HG03575 (cell line): ENCODE results near the gene GM2A.
"Not testable (repeated sequence)": the region's sequence is repeated elsewhere in the genome, so short reads cannot be mapped to it uniquely, and the experiment has no call there.

Source experiments
- ATAC-seq: cut with Tn5 transposase; IDR thresholded peaks from one replicate; pipeline ENCODE4 v1.9.1; 2021; ENCODE audit not compliant: unreplicated experiment, insufficient number of reproducible peaks, low FRiP score; ENCODE audit errors: extremely low read depth

The GM2A gene

DNA sequence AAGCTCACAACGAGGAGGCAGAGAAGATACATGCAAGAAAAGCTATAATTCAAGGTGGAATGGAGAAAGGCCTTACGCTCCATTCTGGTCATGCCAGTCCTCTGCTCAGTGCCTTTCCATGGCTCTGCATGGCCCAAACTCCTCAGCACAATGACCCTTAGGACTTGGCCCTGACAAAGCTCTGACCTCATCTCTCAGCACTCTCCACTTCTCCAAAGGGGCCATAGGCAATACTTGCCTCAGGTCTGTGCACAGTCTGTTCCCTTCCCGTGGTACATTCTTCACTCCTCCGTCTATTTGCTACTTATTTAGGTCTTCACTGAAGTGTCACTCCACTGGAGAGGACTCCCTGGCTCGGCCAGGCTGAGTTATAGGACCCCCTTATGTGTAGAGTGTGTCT is 25.9 kb downstream of the GM2A start:
- no peak for ATAC-seq

DNA sequence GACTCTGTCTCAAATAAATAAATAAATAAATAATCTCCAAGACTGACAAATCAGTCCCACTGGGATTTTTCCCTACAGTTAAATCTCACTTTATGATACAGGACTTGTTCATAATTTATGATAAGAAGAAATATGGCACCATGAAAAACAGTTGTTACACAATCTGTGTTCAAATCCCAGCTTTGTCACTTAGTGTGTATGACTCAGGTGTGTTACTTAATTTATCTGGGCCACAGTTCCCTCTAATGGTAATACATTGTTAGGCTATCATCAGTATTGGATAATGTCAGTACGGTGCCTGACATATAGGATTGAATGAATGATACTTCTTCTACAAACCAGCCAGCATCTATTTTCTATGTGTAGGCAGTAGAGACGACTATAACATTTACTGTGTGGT is 27.5 kb downstream of the GM2A start:
- no peak for ATAC-seq

DNA sequence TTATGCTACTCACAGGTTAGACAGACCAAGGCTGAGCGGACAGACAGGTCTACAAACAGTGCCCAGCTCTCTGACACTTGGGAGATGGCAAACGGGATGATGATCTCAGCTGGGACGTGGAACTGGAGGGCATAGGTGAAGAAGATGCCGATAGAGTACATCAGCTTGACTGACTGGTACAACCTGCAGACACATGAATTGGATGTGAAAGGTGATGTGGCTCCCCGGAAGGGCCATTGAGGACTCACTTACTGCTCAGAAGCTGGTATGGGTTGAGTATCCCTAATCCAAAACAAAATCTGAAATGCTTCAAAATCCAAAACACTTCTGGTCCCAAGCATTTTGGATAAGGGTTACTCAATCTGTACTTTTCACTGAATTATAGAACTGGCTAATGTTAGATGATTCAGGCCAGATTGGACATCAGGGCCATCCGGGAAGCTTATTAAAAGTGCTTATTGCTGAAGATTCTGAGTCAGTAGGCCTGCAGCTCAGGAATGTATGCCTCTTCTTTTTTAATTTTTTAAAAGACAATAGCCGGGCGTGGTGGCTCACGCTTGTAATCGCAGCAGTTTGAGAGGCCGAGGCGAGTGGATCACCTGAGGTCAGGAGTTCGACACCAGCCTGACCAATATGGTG is 28.1 kb downstream of the GM2A start:
- no peak for ATAC-seq

DNA sequence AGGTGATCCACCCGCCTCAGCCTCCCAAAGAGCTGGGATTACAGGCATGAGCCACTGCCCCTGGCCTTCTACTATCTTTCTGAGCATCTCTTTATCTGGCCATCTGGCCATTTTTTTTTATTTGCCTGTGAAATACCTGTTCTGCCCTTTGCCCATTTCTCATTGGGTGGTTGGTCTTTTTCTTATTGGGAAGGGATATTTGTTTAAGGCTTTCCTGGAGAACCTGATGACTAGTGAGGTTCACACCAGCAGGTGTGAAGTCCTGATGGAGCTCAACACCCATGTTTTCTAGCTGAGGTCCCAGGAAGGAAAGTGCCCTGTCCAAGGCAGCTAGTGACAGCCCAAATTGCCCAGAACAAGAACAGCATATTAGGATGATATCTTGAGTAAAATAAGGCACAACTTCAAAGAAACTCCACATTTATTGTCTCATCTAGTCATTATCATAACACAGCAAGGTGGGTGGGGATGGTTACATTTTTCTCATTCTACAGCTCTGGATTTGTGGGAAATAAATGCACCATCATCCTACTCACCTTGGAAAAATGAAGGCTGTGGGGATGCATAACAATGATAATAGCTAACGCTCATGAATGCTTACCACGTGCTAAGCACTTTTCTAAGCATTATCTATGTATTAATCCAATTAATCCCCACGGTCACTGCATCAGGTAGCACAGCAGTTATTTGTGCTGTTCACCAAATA is 30.3 kb downstream of the GM2A start:
- no peak for ATAC-seq

DNA sequence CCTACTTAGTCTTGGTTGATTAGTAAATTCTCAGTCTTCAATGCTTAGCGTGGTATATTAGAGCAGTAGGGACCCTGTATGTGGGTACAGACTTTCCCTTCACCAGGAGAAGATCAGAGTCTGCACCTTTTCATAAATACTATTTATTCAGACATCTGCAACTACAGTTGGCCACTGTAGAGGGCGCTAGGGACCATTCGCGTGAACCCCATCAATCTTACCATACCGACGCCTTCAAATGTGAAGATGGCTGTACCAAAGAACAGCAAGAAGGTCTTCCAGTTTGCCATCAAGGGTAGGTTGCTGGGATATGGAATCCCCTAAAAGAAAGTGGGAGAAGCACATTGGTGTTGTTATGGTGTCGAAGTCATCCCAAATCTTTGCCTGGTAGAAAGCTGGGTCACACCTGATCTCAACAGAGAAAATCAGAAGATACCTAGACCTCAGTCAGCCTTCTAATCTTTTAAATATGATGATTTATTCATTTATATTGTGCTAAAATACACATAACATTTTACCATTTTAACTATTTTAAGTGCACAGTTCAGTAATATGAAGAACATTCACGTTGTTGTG is 31.5 kb downstream of the GM2A start:
- ATAC-seq = no peak

DNA sequence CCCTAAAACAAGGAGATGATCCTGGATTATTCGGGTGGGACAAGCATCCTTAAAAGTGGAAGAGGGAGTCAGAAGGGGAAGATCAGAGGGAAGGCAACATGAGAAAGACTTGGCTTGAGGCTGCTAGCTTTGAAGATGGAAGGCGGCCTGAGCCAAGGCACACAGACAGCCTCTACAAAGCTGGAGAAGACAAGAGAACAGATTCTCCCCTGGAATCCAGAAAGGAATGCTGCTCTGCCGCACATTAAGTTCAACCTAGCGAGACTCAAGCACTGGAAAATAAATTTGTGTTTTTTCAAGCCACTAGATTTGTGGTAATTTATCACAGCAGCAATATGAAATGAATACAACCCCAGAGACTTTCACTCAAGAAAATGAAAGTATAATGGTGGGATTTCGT is 32.7 kb downstream of the GM2A start:
- ATAC-seq = no peak

DNA sequence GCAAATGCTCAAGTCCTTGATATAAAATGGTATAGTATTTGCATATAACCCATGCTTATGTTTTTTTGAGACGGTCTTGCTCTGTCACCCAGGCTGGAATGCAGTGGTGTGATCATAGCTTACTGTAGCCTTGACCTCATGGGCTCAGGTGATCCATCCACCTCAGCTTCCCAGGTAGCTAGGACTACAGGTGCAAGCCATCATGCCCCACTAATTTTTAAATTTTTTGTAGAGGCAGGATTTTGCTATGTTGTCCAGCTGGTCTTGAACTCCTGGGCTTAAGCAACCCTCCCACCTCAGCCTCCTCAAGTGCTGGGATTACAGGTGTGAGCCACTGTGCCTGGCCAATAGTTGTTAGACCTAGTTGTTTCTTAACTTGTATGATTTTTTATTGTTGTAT is 33.3 kb downstream of the GM2A start:
- no peak for ATAC-seq

DNA sequence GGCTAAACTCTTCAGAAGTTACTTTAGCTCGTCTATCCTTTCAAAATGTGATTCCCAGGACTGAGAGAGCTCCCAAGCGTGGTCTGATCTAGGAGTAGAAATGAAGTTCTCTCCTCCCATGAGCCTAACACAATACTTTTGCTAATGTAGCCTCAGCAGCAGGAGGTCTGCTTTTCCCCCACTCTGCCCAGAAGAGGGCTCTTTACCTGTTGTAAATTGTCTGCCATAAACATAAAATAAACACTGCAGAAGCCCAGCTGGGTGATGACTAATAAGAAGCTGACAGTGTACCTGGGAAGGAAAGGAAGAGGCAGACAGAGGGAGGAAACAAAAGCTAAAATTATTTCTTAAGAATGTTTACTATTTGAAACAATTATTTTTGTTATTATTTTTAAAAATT is 35.2 kb downstream of the GM2A start:
- ATAC-seq = no peak

DNA sequence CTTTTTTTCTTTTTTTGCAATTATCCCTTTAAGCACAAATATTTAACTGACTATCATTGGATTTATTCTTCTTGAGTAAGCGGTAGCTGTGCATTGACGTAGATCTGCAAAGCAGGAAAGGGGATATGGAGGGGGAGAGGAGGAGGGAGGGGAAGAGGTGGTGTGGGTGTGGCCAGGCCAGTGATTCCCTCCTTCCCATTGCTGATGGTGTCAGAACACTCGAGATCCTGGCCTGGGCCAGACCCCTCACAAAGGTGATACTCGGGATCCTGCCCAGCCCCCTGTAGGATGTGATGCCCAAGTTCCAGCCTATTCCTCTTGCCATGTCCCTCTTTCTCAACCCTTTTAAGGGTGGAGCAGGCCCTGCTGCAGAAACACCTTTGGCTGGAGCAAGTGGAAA is 40.6 kb downstream of the GM2A start:
- ATAC-seq = no peak

DNA sequence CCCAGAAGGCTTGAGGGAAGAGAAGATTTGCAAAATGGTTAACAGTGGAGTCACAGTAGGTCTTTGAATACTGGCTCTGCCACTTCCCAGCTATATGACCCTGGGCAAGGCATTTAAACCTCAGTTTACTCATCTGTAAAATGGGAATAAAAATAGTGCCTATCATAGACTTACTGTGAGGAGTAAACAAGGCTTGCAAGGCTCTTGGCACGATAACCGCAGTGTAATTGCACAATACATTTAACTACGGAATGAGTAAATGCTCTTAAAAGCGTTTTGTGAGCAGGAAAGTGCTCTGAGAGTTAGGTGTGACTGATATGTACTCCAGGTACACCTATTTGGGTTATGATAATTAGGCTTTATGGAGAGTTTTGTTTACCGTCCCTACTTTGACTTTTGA is 42.2 kb downstream of the GM2A start:
- ATAC-seq = no peak

DNA sequence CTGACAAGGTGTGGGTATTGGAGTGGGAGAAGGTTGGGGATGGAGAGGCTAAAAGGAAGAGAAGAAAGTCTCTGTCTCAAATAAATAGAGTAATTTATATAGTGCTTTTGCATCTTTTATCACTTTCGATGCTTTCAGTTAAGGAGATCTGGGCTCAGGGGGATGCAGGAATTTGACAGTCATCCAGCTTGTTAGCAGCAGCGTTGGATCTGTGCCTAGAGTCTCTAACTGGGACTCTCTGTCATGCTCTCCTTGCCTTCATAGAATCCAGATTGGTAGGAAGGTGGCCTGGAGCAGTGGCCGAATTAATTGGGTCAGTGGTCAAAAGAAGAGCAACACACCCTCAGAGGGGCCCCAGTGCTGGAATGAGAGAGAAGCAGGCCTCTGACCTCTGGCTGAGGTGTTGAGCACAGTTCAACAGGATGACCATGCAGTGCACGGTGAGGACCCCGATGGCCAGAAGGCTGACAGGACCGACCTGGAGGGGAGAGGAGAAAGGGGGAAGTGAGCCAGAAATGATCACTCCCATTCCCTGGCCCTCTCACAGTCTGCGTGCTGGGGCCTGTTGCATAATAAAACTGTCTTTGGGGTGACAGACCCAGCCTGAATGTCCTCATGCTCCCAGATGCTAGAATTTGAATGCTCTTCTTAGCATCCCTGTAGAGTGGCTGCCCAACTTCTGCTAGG is 42.9 kb downstream of the GM2A start:
- ATAC-seq = no peak

DNA sequence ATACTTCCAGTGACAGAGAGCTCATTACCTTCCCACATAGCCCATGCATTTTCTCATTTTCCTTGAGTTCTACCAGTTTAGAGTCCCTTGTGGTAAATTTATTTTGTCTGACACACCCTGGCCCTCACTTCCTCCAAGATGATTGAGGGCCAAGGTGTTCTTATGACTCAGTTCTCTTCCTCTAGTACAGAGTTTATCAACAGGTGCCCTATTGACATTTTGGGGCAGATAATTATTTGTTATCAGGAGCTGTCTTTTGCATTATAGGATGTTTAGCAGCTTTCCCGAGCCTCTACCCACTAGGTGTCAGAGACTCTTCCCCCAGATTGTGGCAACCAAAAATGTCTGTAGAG is 43.5 kb downstream of the GM2A start:
- ATAC-seq = no peak

DNA sequence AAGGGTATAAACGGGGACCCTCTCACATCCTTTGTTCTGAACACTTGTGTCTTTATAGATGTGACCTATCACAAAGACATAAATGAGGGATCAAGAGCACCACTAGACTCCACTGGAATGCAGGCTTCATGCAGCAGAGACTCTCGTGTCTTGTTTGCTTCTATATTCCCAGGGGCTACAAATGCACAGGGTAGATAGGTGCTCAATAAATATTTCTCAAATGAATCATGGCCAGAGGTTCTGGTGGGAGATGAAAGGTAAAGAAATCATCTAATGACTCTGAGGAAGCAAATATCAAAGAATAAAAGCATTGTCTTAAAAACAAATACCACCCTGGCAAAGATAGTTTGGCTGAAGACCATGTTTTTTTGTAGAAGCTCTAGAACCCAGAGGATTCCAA is 44.0 kb downstream of the GM2A start:
- ATAC-seq = no peak

DNA sequence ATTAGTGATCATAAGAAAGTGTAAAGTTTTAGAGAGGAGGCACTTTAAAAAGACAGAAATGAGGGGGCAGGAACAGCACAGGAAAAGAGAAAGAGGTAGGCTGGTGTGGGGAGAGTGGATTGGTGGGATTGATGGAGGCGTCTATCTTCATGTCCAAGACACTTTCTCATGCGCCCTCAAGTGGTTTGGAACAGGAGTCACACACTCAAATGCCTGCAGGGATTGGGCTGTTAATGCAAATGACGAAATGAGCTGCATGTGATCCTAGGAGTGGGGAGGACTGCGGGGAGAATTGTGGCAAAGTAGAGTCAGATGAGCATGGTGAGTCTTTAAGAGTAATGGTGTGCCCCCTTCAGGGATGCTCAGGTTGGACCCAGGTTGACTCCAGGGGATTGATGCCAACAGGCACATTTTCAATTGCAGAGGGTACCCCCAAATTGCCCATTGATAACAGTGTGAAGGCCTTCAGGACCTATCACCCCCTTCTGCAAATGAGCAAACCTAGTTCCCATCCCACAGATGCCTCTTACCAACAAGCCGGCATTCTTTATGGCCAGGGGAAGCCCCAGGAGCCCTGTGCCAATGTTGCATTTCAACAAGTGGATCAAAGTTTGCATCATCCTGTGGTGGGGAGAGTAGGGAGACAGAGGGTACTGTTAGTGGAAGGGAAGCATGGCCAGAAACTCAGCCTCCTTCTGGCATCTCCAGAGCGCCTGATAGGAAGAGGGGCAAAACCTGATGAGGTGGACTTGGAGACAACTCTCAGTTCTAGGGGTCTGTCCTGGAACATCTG is 45.3 kb downstream of the GM2A start:
- ATAC-seq = no peak

DNA sequence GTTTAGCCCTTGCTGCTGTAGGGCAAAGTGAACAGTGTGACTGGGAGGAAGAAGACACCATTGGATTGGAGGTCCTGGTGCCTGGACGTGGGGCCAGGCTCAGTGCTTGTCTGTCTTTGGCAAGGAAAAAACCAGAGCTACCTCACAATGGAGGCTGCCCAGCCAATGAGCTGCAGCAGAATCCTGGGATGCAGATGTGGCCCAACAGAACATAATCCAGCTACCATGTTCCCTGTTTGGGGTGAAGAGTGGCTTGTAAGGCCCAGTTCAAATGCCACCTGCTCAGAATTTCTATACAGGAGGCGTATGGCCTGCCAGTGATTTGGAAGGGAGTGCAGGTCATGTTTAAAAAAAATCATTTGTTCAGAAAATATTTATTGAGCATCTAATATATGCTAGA is 50.7 kb downstream of the GM2A start, which contains the start of gene SLC36A3:
SLC36A3 (minus strand) TSS at position 101 of the 400 bp plus-strand sequence. CDS start 412 bp downstream, outside the sequence.
- ATAC-seq = no peak

DNA sequence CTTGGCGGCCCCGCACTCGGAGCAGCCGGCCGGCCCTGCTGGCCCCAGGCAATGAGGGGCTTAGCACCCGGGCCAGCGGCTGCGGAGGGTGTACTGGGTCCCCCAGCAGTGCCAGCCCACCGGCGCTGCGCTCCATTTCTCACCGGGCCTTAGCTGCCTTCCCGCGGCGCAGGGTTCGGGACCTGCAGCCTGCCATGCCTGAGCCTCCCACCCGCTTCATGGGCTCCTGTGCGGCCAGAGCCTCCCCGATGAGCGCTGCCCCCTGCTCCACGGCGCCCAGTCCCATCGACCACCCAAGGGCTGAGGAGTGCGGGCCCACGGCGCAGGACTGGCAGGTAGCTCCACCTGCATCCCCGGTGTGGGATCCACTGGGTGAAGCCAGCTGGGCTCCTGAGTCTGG is 56.3 kb downstream of the GM2A start:
- not testable (repeated sequence) for ATAC-seq

DNA sequence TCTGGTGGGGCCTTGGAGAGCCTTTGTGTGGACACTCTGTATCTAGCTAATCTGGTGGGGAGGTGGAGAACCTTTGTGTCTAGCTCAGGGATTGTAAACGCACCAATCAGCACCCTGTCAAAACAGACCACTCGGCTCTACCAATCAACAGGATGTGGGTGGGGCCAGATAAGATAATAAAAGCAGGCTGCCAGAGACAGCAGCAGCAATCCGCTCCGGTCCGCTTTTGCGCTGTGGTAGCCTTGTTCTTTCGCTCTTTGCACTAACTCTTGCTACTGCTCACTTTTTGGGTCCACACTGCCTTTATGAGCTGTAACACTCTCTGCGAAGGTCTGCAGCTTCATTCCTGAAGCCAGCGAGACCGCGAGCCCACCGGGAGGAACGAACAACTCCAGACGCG is 56.8 kb downstream of the GM2A start:
- not testable (repeated sequence) for ATAC-seq

DNA sequence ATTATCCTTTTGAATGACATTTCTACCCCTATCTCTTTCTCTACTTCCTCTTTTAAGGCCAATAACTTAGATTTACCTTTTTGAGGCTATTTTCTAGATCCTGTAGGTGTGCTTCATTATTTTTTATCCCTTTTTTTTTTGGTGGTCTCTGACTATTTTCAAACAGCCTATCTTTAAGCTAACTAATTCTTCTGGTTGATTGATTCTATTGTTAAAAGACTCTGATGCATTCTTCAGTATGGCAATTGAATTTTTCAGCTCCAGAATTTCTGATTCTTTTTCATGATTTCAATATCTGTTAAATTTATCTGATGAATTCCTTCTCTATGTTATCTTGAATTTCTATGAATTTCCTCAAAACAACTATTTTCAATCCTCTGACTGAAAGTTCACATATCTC is 57.9 kb downstream of the GM2A start:
- no peak for ATAC-seq

DNA sequence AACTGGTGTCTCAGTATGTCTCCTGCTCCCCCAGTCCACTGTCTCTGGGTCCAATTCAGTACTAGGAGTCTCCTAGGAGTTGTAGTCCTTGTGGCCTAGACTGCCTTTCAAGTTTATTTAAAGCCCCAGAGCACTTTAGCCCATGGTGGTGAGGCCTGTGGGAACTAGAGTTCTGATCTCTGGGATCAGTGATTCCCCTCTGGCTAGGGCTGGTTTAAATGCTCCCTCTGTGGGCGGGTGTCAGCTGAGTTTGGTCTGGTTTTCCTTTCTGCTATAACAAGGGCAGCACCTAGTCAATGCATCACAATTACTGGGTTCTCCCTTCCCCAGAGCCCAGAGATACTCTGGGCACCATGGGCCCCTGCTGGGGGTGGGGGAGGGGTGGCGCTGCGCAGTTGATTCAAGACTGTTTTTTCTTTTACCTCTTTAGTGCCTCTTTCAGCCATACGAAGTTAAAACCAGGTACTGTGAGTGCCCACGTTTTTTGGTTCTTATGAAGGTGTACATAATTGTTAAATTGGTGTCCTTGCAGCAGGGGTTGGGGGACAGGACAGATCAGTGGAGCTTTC is 59.9 kb downstream of the GM2A start:
- no peak for ATAC-seq
